ENCODE results near the gene CARD11.

CARD11 gene

GRCh38 chr7:3043544-3044371 lies at the start of gene CARD11:
TSS of gene CARD11 (minus strand) at chr7:3043867. CDS start at chr7:2958506, 85,361 bp downstream.
- H3K36me3 ChIP-seq: no peaks in the 10 kb centered on the region
- TF ChIP-seq, protein P1, sequence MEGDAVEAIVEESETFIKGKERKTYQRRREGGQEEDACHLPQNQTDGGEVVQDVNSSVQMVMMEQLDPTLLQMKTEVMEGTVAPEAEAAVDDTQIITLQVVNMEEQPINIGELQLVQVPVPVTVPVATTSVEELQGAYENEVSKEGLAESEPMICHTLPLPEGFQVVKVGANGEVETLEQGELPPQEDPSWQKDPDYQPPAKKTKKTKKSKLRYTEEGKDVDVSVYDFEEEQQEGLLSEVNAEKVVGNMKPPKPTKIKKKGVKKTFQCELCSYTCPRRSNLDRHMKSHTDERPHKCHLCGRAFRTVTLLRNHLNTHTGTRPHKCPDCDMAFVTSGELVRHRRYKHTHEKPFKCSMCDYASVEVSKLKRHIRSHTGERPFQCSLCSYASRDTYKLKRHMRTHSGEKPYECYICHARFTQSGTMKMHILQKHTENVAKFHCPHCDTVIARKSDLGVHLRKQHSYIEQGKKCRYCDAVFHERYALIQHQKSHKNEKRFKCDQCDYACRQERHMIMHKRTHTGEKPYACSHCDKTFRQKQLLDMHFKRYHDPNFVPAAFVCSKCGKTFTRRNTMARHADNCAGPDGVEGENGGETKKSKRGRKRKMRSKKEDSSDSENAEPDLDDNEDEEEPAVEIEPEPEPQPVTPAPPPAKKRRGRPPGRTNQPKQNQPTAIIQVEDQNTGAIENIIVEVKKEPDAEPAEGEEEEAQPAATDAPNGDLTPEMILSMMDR (IDR thresholded peaks at IDR 0.05; ENCODE audit: low read depth, low read length): no peak
- DNase-seq: no peak

GRCh38 chr7:3092468-3092867 lies 48.8 kb upstream of the CARD11 start:
- Histone ChIP-seq H3K36me3 (no peaks in the 10 kb centered on the region), H3K27me3 (ENCODE audit: insufficient read depth, low read depth, severe bottlenecking) (no peaks in the 10 kb centered on the region), H3K4me3 (ENCODE audit: low read depth, low read length) (no peak overlapping the region), H3K27ac (no peak overlapping the region), H3K9me3 (ENCODE audit: severe bottlenecking) (no peaks in the 10 kb centered on the region)
- no peak for DNase-seq
- TF ChIP-seq, protein P1 (IDR thresholded peaks at IDR 0.05; ENCODE audit: low read depth, low read length): no peak

More at GRCh38 chr7:3043544-3044371, at the start of gene CARD11:
- Histone ChIP-seq H3K27ac (no peak within 1 kb of the TSS), H3K9me3 (ENCODE audit: severe bottlenecking) (no peaks in the 10 kb centered on the region), H3K4me3 (ENCODE audit: low read depth, low read length) (no peak within 1 kb of the TSS), H3K27me3 (ENCODE audit: insufficient read depth, low read depth, severe bottlenecking) (no peaks in the 10 kb centered on the region)

GRCh38 chr7:3091631-3092030 lies 48.0 kb upstream of the CARD11 start:
- no peaks in the 10 kb centered on the region for H3K36me3 ChIP-seq
- H3K27me3 ChIP-seq (ENCODE audit: insufficient read depth, low read depth, severe bottlenecking): no peaks in the 10 kb centered on the region
- H3K27ac ChIP-seq: no peak overlapping the region
- no peak overlapping the region for H3K4me3 ChIP-seq (ENCODE audit: low read depth, low read length)
- no peaks in the 10 kb centered on the region for H3K9me3 ChIP-seq (ENCODE audit: severe bottlenecking)
- DNase-seq: no peak
- TF ChIP-seq, protein P1 (IDR thresholded peaks at IDR 0.05; ENCODE audit: low read depth, low read length): no peak

DNA sequence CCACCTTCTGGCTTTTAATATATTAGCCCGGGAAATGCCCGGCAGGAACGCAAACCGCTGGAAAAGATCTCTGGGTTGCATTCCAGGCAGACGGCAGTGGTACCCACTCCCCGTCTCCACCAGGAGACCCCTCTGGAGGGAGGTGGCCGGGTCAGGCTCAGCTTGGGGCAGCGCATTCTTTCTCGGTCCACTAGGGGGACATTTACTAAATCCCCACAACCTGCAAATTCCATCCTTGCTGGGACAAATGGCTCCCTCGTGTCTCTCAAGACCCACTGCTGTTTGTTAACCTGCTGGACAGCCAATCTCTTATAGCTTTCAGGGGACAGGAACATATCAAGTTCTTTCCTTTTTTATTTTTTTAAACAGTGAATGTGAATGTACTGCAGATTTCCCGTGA lies 45.8 kb upstream of the CARD11 start:
- no peaks in the 10 kb centered on the region for H3K36me3 ChIP-seq
- H3K27ac ChIP-seq: no peak overlapping the region
- no peaks in the 10 kb centered on the region for H3K27me3 ChIP-seq (ENCODE audit: insufficient read depth, low read depth, severe bottlenecking)
- no peak overlapping the region for H3K4me3 ChIP-seq (ENCODE audit: low read depth, low read length)
- DNase-seq: peak; percentile 20
- H3K9me3 ChIP-seq (ENCODE audit: severe bottlenecking): no peaks in the 10 kb centered on the region
- TF ChIP-seq, protein P1 (IDR thresholded peaks at IDR 0.05; ENCODE audit: low read depth, low read length): peak; percentile 67

GRCh38 chr7:3087243-3087755 lies 43.6 kb upstream of the CARD11 start:
- TF ChIP-seq, protein P1 (IDR thresholded peaks at IDR 0.05; ENCODE audit: low read depth, low read length): no peak
- Histone ChIP-seq H3K36me3 (no peaks in the 10 kb centered on the region), H3K9me3 (ENCODE audit: severe bottlenecking) (peaks cover 2% of the 10 kb centered on the region), H3K27ac (no peak overlapping the region), H3K4me3 (ENCODE audit: low read depth, low read length) (no peak overlapping the region), H3K27me3 (ENCODE audit: insufficient read depth, low read depth, severe bottlenecking) (no peaks in the 10 kb centered on the region)
- no peak for DNase-seq

Measured in WERI-Rb-1 (cell line).